ENCODE results near the gene ANKRD18B. TPM values are rescaled to one million over a fixed set of nuclear protein-coding genes. Genes with fewer than 3 reads are reported as not detected.
"Not testable (repeated sequence)": the region's sequence is repeated elsewhere in the genome, so short reads cannot be mapped to it uniquely, and the experiment has no call there.

The ANKRD18B gene
- total RNA-seq (1 to 10 TPM in 1 of 5 experiments, under 1 TPM in 2, not detected in 2; 0.17 to 1.2 (median 0.32) TPM), polyA plus RNA-seq (not detected), total RNA-seq (not detected)

DNA sequence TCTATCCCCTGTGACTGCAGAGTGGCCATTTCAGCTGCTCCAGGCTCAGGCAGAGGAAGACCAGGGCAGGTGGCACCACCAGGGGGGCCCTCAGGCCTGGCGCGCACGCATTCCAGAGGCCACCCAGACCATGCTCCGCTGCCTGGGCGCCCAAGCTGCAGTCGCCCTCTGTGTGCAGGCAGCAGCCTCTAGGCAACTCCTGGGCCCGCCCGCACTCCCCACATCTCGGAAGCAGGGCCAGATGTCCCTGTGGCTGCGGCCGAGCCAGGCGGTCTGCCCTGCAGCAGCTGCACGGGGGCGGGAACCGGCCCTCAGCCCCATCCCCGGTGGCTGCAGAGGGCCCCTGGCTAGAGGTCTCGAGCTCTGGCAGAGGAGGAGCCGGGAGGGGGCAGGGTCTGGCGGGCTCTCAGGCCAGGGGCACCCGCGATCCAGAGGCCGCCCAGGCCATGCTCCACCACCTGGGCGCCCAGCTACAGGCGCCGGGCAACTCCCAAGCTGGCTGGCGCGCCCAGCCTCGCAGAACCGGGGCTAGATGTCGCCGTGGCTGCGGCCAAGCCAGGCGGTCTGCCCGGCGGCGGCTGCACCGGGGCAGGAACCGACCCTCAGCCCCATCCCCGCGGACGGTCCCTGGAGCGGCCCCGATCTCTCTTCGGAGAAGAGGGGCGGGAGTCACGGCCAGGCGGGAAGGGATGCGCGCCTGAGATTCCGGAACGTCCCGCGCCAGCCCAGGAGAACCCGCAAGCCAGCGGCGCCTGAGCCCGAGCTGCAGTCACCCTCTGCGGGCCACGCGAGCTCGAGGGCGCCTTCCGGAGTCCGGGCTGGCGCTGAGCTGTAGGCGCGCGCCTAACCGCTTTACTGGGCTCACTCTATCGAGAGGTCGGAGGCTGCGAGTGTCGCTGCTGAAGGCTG is at the start of gene ANKRD18B:
TSS of gene ANKRD18B (plus strand) at position 855 of the 909 bp plus-strand sequence. CDS start 239 bp downstream, outside the sequence.
- peak within 1 kb of the TSS in 1 of 9 donors; percentile 64 for H3K27ac Mint-ChIP-seq
- H3K27me3 ChIP-seq (ENCODE audit: control insufficient read depth in 2 of 2, insufficient read depth in 2 of 2, low read length in 2 of 2); H3K27ac ChIP-seq (ENCODE audit: low read depth, low read length); H3K9me3 ChIP-seq (ENCODE audit: control insufficient read depth in 2 of 3, low read length in 3 of 3); POLR2A ChIA-PET; H3K36me3 ChIP-seq (ENCODE audit: control insufficient read depth in 2 of 3, insufficient read depth in 3 of 3, low read length in 3 of 3); H3K9me3 Mint-ChIP-seq; intact Hi-C loops (cut with micrococcal nuclease); CTCF ChIA-PET; H3K4me1 ChIP-seq (ENCODE audit: control insufficient read depth in 2 of 2, insufficient read depth in 2 of 2, low read length in 2 of 2); H3K36me3 Mint-ChIP-seq: not testable (repeated sequence)
- H3K4me3 Mint-ChIP-seq, result peak within 1 kb of the TSS; percentile 74 to 91 (median 82)
- H3K4me3 ChIP-seq (ENCODE audit: low read length), result peak within 1 kb of the TSS; percentile 50
- peaks cover 45 to 72% (median 58%) of the 10 kb centered on the region in 5 donors for H3K27me3 Mint-ChIP-seq
- peak; percentile 93 for ATAC-seq
- DNase-seq, result peak in 8 of 9 donors; percentile 8 to 63 (median 21)
- H3K4me1 Mint-ChIP-seq, result peaks cover 4 to 14% (median 9%) of the 10 kb centered on the region in 7 donors

DNA sequence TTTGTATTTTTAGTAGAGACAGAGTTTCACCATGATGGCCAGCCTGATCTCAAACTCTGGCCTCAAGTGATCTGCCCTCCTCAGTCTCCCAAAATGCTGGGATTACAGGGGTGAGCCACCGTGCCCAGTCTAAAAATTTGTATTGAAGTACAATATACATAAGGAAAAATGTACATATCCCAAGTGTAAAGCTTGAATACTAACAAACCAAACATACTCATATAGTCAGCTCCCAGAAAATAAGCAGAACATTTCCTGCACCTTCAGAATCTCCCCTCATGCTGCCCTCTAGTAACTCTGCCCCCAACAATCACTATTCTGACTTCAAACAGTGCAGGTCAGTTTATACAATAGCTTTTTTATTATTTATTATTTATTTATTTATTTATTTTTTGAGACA is 48.7 kb upstream of the ANKRD18B start:
- H3K27me3 Mint-ChIP-seq, result no peaks in the 10 kb centered on the region
- ATAC-seq (no peak), DNase-seq (no peak)
- intact Hi-C loops (cut with micrococcal nuclease), result loop anchor here (2.0 to 10.0 kb wide), 7 partner anchors 101 to 1639 kb away; partner anchors contain the start of genes ATOSB (in 1 of the 2), B4GALT1 (in 1 of the 2), BAG1 (in 1 of the 2) and CHMP5 (in 1 of the 2)
- no peak overlapping the region for H3K4me3 ChIP-seq (ENCODE audit: low read length)
- peaks cover 9 to 37% (median 31%) of the 10 kb centered on the region in 7 donors for H3K4me1 Mint-ChIP-seq
- no peaks in the 10 kb centered on the region for H3K9me3 Mint-ChIP-seq
- H3K36me3 ChIP-seq (ENCODE audit: control insufficient read depth in 2 of 3, insufficient read depth in 3 of 3, low read length in 3 of 3), result peaks cover 0 to 23% (median 0%) of the 10 kb centered on the region in 3 experiments
- H3K27ac Mint-ChIP-seq, result peak overlapping the region in 4 of 9 donors; percentile 32 to 76 (median 37)
- peaks cover 13 to 19% of the 10 kb centered on the region in 2 donors for H3K4me1 ChIP-seq (ENCODE audit: control insufficient read depth in 2 of 2, insufficient read depth in 2 of 2, low read length in 2 of 2)
- H3K27ac ChIP-seq (ENCODE audit: low read depth, low read length), result no peak overlapping the region
- ChIA-PET POLR2A (interaction anchor here (0.6 to 0.8 kb wide), 3 partner anchors 26 to 398 kb away, joined by 3 to 5 read pairs (median 3); no protein-coding TSS in a partner anchor), CTCF (interaction anchor here (2.3 to 2.6 kb wide), 2 partner anchors 9 to 28 kb away, joined by 12 to 17 read pairs; partner anchors contain the start of gene AQP3)
- peak overlapping the region in 4 of 10 donors; percentile 3 to 43 (median 15) for H3K4me3 Mint-ChIP-seq
- peaks cover 5 to 11% (median 9%) of the 10 kb centered on the region in 5 donors for H3K36me3 Mint-ChIP-seq
- no peaks in the 10 kb centered on the region for H3K27me3 ChIP-seq (ENCODE audit: control insufficient read depth in 2 of 2, insufficient read depth in 2 of 2, low read length in 2 of 2)
- H3K9me3 ChIP-seq (ENCODE audit: control insufficient read depth in 2 of 3, low read length in 3 of 3), result no peaks in the 10 kb centered on the region

DNA sequence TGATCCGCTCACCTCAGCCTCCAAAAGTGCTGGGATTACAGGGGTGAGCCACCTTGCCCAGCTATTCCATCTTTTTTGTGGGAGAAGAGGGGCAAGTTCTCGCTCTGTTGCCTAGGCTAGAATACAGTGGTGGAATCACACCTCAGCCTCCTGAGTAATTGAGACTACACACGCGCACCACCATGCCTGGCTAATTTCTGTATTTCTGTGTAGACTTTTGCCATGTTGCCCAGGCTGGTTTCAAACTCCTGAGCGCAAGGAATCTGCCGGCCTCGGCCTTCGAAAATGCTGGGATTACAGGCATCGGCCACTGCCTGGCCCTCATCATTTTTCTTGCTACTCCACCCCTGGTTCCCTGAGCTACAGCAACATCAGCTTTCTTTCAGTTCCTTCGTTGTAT is 47.5 kb upstream of the ANKRD18B start:
- peaks cover 13 to 19% of the 10 kb centered on the region in 2 donors for H3K4me1 ChIP-seq (ENCODE audit: control insufficient read depth in 2 of 2, insufficient read depth in 2 of 2, low read length in 2 of 2)
- no peak for DNase-seq
- ChIA-PET CTCF (interaction anchor here (0.8 to 2.6 kb wide), 2 partner anchors 10 to 211 kb away, joined by 3 to 12 read pairs; partner anchors contain the start of gene CHMP5), POLR2A (interaction anchor here (0.7 kb wide), 1 partner anchor 11 kb away, joined by 3 read pairs; no protein-coding TSS in a partner anchor)
- H3K4me1 Mint-ChIP-seq, result peaks cover 7 to 33% (median 27%) of the 10 kb centered on the region in 7 donors
- H3K27me3 ChIP-seq (ENCODE audit: control insufficient read depth in 2 of 2, insufficient read depth in 2 of 2, low read length in 2 of 2), result no peaks in the 10 kb centered on the region
- no peak overlapping the region for H3K27ac ChIP-seq (ENCODE audit: low read depth, low read length)
- peaks cover 2 to 7% (median 6%) of the 10 kb centered on the region in 5 donors for H3K36me3 Mint-ChIP-seq
- no peaks in the 10 kb centered on the region for H3K27me3 Mint-ChIP-seq
- ATAC-seq, result no peak
- intact Hi-C loops (cut with micrococcal nuclease), result loop anchor here (10.0 kb wide), 3 partner anchors 212 to 1638 kb away; partner anchors contain the start of genes ATOSB (in 1 of the 2), B4GALT1 (in 1 of the 2), BAG1 (in 1 of the 2) and CHMP5 (in 1 of the 2)
- no peak overlapping the region for H3K4me3 Mint-ChIP-seq
- no peak overlapping the region for H3K4me3 ChIP-seq (ENCODE audit: low read length)
- H3K9me3 Mint-ChIP-seq, result no peaks in the 10 kb centered on the region
- H3K27ac Mint-ChIP-seq, result peak overlapping the region in 4 of 9 donors; percentile 17 to 41 (median 26)
- peaks cover 0 to 13% (median 0%) of the 10 kb centered on the region in 3 experiments for H3K36me3 ChIP-seq (ENCODE audit: control insufficient read depth in 2 of 3, insufficient read depth in 3 of 3, low read length in 3 of 3)
- H3K9me3 ChIP-seq (ENCODE audit: control insufficient read depth in 2 of 3, low read length in 3 of 3), result no peaks in the 10 kb centered on the region

DNA sequence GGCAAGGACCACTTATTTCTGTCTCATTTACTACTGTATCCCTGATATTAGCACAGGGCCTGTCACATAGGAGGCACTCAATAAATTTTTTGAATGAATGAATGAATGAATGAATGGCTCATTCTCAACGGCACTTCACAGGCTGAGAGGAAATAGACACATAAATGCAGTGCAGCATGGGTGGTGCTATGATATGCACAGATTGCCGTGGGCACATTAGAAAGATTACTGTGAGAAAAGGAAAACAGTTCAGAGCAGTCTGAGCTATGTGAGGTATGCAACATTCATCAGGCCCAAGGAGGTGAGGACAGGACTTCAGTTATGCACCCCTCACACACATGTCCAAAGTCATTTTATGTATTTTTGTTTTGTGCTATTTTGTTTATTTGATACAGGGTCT is 43.9 kb upstream of the ANKRD18B start:
- no peaks in the 10 kb centered on the region for H3K4me1 ChIP-seq (ENCODE audit: control insufficient read depth in 2 of 2, insufficient read depth in 2 of 2, low read length in 2 of 2)
- Mint-ChIP-seq H3K36me3 (no peaks in the 10 kb centered on the region), H3K4me1 (peaks cover 0 to 5% (median 0%) of the 10 kb centered on the region in 7 donors), H3K27ac (no peak overlapping the region), H3K27me3 (no peaks in the 10 kb centered on the region), H3K9me3 (no peaks in the 10 kb centered on the region), H3K4me3 (no peak overlapping the region)
- no peak overlapping the region for H3K4me3 ChIP-seq (ENCODE audit: low read length)
- no peak for ATAC-seq
- no peaks in the 10 kb centered on the region for H3K36me3 ChIP-seq (ENCODE audit: control insufficient read depth in 2 of 3, insufficient read depth in 3 of 3, low read length in 3 of 3)
- DNase-seq, result no peak
- H3K27me3 ChIP-seq (ENCODE audit: control insufficient read depth in 2 of 2, insufficient read depth in 2 of 2, low read length in 2 of 2), result no peaks in the 10 kb centered on the region
- CTCF ChIA-PET, result no interaction called here
- H3K27ac ChIP-seq (ENCODE audit: low read depth, low read length), result no peak overlapping the region
- no peaks in the 10 kb centered on the region for H3K9me3 ChIP-seq (ENCODE audit: control insufficient read depth in 2 of 3, low read length in 3 of 3)
- POLR2A ChIA-PET, result interaction anchor here (1.1 kb wide), 1 partner anchor 64 kb away, joined by 3 read pairs; no protein-coding TSS in a partner anchor
- intact Hi-C loops (cut with micrococcal nuclease), result no loop called here

DNA sequence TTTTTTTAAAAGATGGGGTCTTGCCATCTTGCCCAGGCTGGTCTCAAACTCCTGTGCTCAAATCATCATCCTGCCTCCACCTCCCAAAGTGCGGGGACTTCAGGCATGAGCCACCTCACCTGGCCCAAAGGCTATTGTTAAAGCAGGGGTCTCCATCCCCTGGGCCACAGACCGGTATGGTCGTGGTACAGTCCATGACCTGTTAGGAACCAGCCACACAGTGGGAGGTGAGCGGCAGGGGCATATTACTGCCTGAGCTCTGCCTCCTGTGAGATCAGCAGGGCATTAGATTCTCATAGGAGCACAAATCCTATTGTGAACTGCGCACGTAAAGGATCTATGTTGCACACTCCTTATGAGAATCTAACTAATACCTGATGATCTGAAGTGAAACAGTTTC is 43.1 kb upstream of the ANKRD18B start:
- no peaks in the 10 kb centered on the region for H3K9me3 ChIP-seq (ENCODE audit: control insufficient read depth in 2 of 3, low read length in 3 of 3)
- H3K36me3 ChIP-seq (ENCODE audit: control insufficient read depth in 2 of 3, insufficient read depth in 3 of 3, low read length in 3 of 3), result no peaks in the 10 kb centered on the region
- ATAC-seq (no peak), DNase-seq (no peak)
- H3K27me3 ChIP-seq (ENCODE audit: control insufficient read depth in 2 of 2, insufficient read depth in 2 of 2, low read length in 2 of 2), result no peaks in the 10 kb centered on the region
- intact Hi-C loops (cut with micrococcal nuclease), result no loop called here
- Mint-ChIP-seq H3K27ac (no peak overlapping the region), H3K4me1 (peaks cover 0 to 5% (median 0%) of the 10 kb centered on the region in 7 donors), H3K27me3 (no peaks in the 10 kb centered on the region), H3K9me3 (no peaks in the 10 kb centered on the region), H3K36me3 (no peaks in the 10 kb centered on the region), H3K4me3 (no peak overlapping the region)
- H3K4me3 ChIP-seq (ENCODE audit: low read length), result no peak overlapping the region
- H3K27ac ChIP-seq (ENCODE audit: low read depth, low read length), result no peak overlapping the region
- no peaks in the 10 kb centered on the region for H3K4me1 ChIP-seq (ENCODE audit: control insufficient read depth in 2 of 2, insufficient read depth in 2 of 2, low read length in 2 of 2)
- POLR2A ChIA-PET, result interaction anchor here (1.1 kb wide), 1 partner anchor 65 kb away, joined by 3 read pairs; no protein-coding TSS in a partner anchor
- CTCF ChIA-PET, result no interaction called here

DNA sequence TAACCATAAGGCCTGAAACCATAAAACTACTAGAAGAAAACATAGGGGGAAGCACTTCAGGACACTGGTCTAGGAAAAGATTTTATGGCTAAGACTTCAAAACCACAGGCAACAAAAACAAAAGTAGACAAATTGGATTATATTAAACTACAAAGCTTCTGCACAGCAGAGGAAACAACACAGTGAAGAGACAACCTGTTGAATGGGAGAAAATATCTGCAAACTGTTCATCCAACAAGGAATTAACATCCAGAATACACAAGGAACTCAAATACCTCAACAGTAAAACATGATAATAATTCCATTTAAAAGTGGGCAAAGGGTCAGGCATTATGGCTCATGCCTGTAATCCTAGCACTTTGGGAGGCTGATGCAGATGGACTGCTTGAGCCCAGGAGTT is 38.7 kb upstream of the ANKRD18B start:
- H3K4me1 ChIP-seq (ENCODE audit: control insufficient read depth in 2 of 2, insufficient read depth in 2 of 2, low read length in 2 of 2); H3K4me1 Mint-ChIP-seq; intact Hi-C loops (cut with micrococcal nuclease); H3K9me3 Mint-ChIP-seq; H3K36me3 Mint-ChIP-seq; ATAC-seq; H3K27me3 ChIP-seq (ENCODE audit: control insufficient read depth in 2 of 2, insufficient read depth in 2 of 2, low read length in 2 of 2); H3K4me3 ChIP-seq (ENCODE audit: low read length); H3K27ac ChIP-seq (ENCODE audit: low read depth, low read length); POLR2A ChIA-PET; H3K4me3 Mint-ChIP-seq; H3K27ac Mint-ChIP-seq; CTCF ChIA-PET; H3K36me3 ChIP-seq (ENCODE audit: control insufficient read depth in 2 of 3, insufficient read depth in 3 of 3, low read length in 3 of 3); H3K9me3 ChIP-seq (ENCODE audit: control insufficient read depth in 2 of 3, low read length in 3 of 3); DNase-seq: not testable (repeated sequence)
- peaks cover 0 to 14% (median 0%) of the 10 kb centered on the region in 5 donors for H3K27me3 Mint-ChIP-seq
